HepG2 (cell line): ENCODE results near the gene PIGX. TPM values are rescaled to one million over a fixed set of nuclear protein-coding genes. Genes with fewer than 3 reads are reported as not detected.

ENCODE experiments used
- ATAC-seq: fragments of 200-7000 bp; cut with Tn5 transposase; 3 replicates; pipeline ENCODE4 v1.9.1; 2020; ENCODE audit warnings: mild to moderate bottlenecking, moderate library complexity
- BruUV-seq: library from RNA; stranded (reverse); fragments of 400-500 nt; replicated peaks from 2 replicates; lab custom pipeline; 2021; lab: Mats Ljungman, UMichigan
- CTCF ChIA-PET: fragments of 300-600 bp; formaldehyde crosslinking; extraction: SDS; loops from one replicate; lab custom pipeline; 2021; ENCODE audit warnings: low total read pairs, inconsistent platforms, low intra/inter-chr PET ratio; lab: Yijun Ruan, JAX
- POLR2A ChIA-PET: fragments of 350-600 bp; sonication (Branson Sonifier 250); formaldehyde crosslinking; loops from one replicate; lab custom pipeline; 2020; ENCODE audit warnings: antibody characterized with exemption, inconsistent platforms; lab: Yijun Ruan, JAX
- DNase-seq: peaks from one replicate; pipeline ENCODE4 v3.0.0-alpha.2; 2015; ENCODE audit warnings: low spot score
- FAIRE-seq: peaks from 3 replicates; lab custom pipeline; 2011; peaks lifted over from hg19 to GRCh38; lab: Jason Lieb, UNC
- H2AFZ ChIP-seq: one replicate; pipeline ENCODE4 v1.6.1; 2011; ENCODE audit warnings: low read length, inconsistent platforms
- H3K27ac ChIP-seq: fragments of 300-600 bp; 3 replicates; pipeline ENCODE4 v1.8.0; 2011; ENCODE audit warnings: mixed run types, mild to moderate bottlenecking, mixed read lengths, low read length, inconsistent platforms; ENCODE audit not compliant: insufficient read depth; ENCODE audit errors: extremely low read length
- H3K27me3 ChIP-seq, 2 experiments: fragments of 200-600 bp in 1 of 2; 2 replicates in 1 of 2; 3 replicates in 1 of 2; pipeline versions ENCODE4 v1.6.0 to v1.8.0; 2011; ENCODE audit warnings: low read length in 2 of 2, mild to moderate bottlenecking in 2 of 2, moderate library complexity in 2 of 2, inconsistent platforms in 1 of 2; ENCODE audit not compliant: insufficient read depth in 2 of 2, control insufficient read depth in 1 of 2
- H3K36me3 ChIP-seq, 2 experiments: fragments of 200-600 bp in 1 of 2; replicated peaks in 1 of 2; 2 replicates in 1 of 2; 3 replicates in 1 of 2; pipeline versions ENCODE4 v1.5.1 to v1.8.0; 2011; ENCODE audit warnings: low read length in 2 of 2, inconsistent platforms in 1 of 2; ENCODE audit not compliant: insufficient read depth in 2 of 2, control insufficient read depth in 1 of 2
- H3K4me1 ChIP-seq: 2 replicates; pipeline ENCODE4 v1.5.1; 2012; ENCODE audit warnings: low read length, inconsistent platforms; ENCODE audit not compliant: insufficient read depth
- H3K4me2 ChIP-seq: 2 replicates; pipeline ENCODE4 v1.6.0; 2011; ENCODE audit warnings: low read depth, low read length, inconsistent platforms
- H3K4me3 ChIP-seq, 3 experiments: fragments of 200-600 bp in 1 of 3; sonication (generic), shearing (Covaris generic) in 1 of 3; replicated peaks in 1 of 3; 2 replicates each; pipeline ENCODE4 v1.5.1; 2011 to 2016; ENCODE audit warnings: low read length in 3 of 3, inconsistent platforms in 2 of 3, low read depth in 2 of 3, mild to moderate bottlenecking in 2 of 3, control low read depth in 1 of 3, mixed read lengths in 1 of 3; ENCODE audit not compliant: insufficient read depth in 1 of 3
- H3K79me2 ChIP-seq: one replicate; pipeline ENCODE4 v1.6.1; 2011; ENCODE audit warnings: low read length, inconsistent platforms; ENCODE audit not compliant: insufficient read depth
- H3K9ac ChIP-seq: 2 replicates; pipeline ENCODE4 v1.6.0; 2011; ENCODE audit warnings: mild to moderate bottlenecking, low read depth, low read length, inconsistent platforms; ENCODE audit not compliant: insufficient read depth
- H3K9me3 ChIP-seq: 2 replicates; pipeline ENCODE4 v1.5.1; 2012; ENCODE audit warnings: mild to moderate bottlenecking, low read length
- H4K20me1 ChIP-seq: 2 replicates; pipeline ENCODE4 v1.6.0; 2011; ENCODE audit warnings: inconsistent platforms, mild to moderate bottlenecking, low read length, moderate library complexity; ENCODE audit not compliant: insufficient read depth
- CC2D1A ChIP-seq: sonication (generic); formaldehyde crosslinking; IDR thresholded peaks from 2 replicates; pipeline ENCODE4 v1.8.1; 2023; ENCODE audit warnings: mild to moderate bottlenecking, missing genetic modification reagents
- CHD2 ChIP-seq: IDR thresholded peaks from 2 replicates; pipeline ENCODE4 v1.6.1; 2011; ENCODE audit warnings: low read depth, low read length, improper control_type of control experiment
- GATAD2A ChIP-seq: IDR thresholded peaks from 2 replicates; pipeline ENCODE4 v1.6.1; 2016
- KDM1A ChIP-seq: IDR thresholded peaks from 2 replicates; pipeline ENCODE4 v1.6.1; 2016; ENCODE audit warnings: missing compliant biosample characterization
- NFKB2 ChIP-seq: sonication (generic); formaldehyde crosslinking; IDR thresholded peaks from 2 replicates; pipeline ENCODE4 v1.4.0; 2020; ENCODE audit warnings: missing genetic modification reagents, borderline replicate concordance
- PPARG ChIP-seq: conservative IDR thresholded peaks from 2 replicates; pipeline ENCODE4 v1.6.1; 2016; ENCODE audit warnings: missing biosample characterization, missing genetic modification reagents
- RNF219 ChIP-seq: sonication (generic); formaldehyde crosslinking; IDR thresholded peaks from 2 replicates; pipeline ENCODE4 v1.5.0; 2020; ENCODE audit warnings: mild to moderate bottlenecking, missing genetic modification reagents
- STAT5B ChIP-seq: sonication (generic); formaldehyde crosslinking; IDR thresholded peaks from 2 replicates; pipeline ENCODE4 v1.4.0; 2020; ENCODE audit warnings: missing genetic modification reagents
- THAP11 ChIP-seq: IDR thresholded peaks from 2 replicates; pipeline ENCODE4 v1.6.1; 2016; ENCODE audit warnings: missing biosample characterization, missing genetic modification reagents
- ZNF101 ChIP-seq: sonication (generic); formaldehyde crosslinking; IDR thresholded peaks from 2 replicates; pipeline ENCODE4 v1.4.0; 2020; ENCODE audit warnings: mild to moderate bottlenecking, low read depth, missing genetic modification reagents, borderline replicate concordance
- ZNF274 ChIP-seq: sonication (generic); formaldehyde crosslinking; IDR thresholded peaks from 2 replicates; pipeline ENCODE4 v1.5.1; 2020; ENCODE audit warnings: mild to moderate bottlenecking, missing genetic modification reagents
- ZNF879 ChIP-seq: sonication (generic); formaldehyde crosslinking; IDR thresholded peaks from 2 replicates; pipeline ENCODE4 v1.8.1; 2023; ENCODE audit warnings: missing genetic modification reagents
- WGBS: methylation state at CpG from one replicate; pipeline ENCODE4 v1.1.6; 2017; ENCODE audit warnings: low lambda C conversion rate; 5-methylcytosine and 5-hydroxymethylcytosine counted together
- in situ Hi-C: cut with HindIII; loops from 2 replicates; pipeline ENCODE4 v1.10.0; 2017; ENCODE audit warnings: low pct_unique_long_range_greater_than_20kb; ENCODE audit not compliant: extremely low pct_ligation_motif_present
- intact Hi-C: fragments of 100-400 bp; cut with micrococcal nuclease; formaldehyde crosslinking; loops from one replicate; pipeline ENCODE4 v1.10.0; 2022; ENCODE audit not compliant: unreplicated experiment
- polyA plus RNA-seq, 8 experiments: library from polyadenylated mRNA; depleted of rRNA in 3 of 8; stranded (reverse) in 7 of 8; unstranded in 1 of 8; fragments of >200 nt; fragmentation: Illumina TruSeq in 4 of 8; extraction: Trizol in 4 of 8; gene quantifications; 2 replicates each; pipeline versions ENCODE4 v1.2.1 to v1.2.3, GENCODE V29; 2011 to 2016; ENCODE audit warnings: low read depth in 4 of 8, missing spikeins in 1 of 8, mixed read lengths in 1 of 8; ENCODE audit not compliant: insufficient read depth in 1 of 8
- total RNA-seq, 5 experiments: library from RNA; depleted of rRNA; stranded (reverse); fragments of >200 nt; fragmentation: Illumina TruSeq; extraction: Trizol; gene quantifications; 2 replicates each; pipeline ENCODE4 v1.2.3, GENCODE V29; 2016; ENCODE audit warnings: low read depth in 1 of 5
- TF ChIP-seq, protein P1 (sequence below): IDR thresholded peaks from 2 replicates; pipeline ENCODE4 v1.6.1; 2016; ENCODE audit warnings: low read depth
- TF ChIP-seq, protein P2 (sequence below): sonication (generic); formaldehyde crosslinking; conservative IDR thresholded peaks from 2 replicates; pipeline ENCODE4 v1.8.0; 2022; ENCODE audit warnings: low read depth, missing genetic modification reagents
- TF ChIP-seq, protein P3 (sequence below): sonication (generic); formaldehyde crosslinking; conservative IDR thresholded peaks from 2 replicates; pipeline ENCODE4 v1.4.0; 2020; ENCODE audit warnings: missing genetic modification reagents
- TF ChIP-seq, protein P4 (sequence below): sonication (generic); formaldehyde crosslinking; IDR thresholded peaks from 2 replicates; pipeline ENCODE4 v1.5.1; 2020; ENCODE audit warnings: mild to moderate bottlenecking, missing genetic modification reagents

PIGX gene
- total and polyA plus RNA-seq, 2 of the 13 experiments (the other 11 are each of a cell fraction or from before 2014, with no cell fraction given): 13.2 to 21.3 TPM

- CTCF ChIA-PET: no interaction called here
- ATAC-seq: no peak
- no peak overlapping the region for H3K27ac ChIP-seq
Observed at GRCh38 chr3:196677353-196677752, 34.8 kb upstream of the PIGX start.

More at GRCh38 chr3:196677353-196677752, 34.8 kb upstream of the PIGX start:
- DNase-seq (no peak), FAIRE-seq (no peak)
- Histone ChIP-seq H2AFZ (no peak overlapping the region), H3K4me2 (no peak overlapping the region), H3K36me3 (no peaks in the 10 kb centered on the region), H3K27me3 (peaks cover 0 to 4% of the 10 kb centered on the region in 2 experiments; a peak in 1 of 5 replicates), H3K4me1 (0 out of 2 replicates have a peak, but pooled peaks cover 6% of the 10 kb centered on the region), H4K20me1 (no peaks in the 10 kb centered on the region), H3K4me3 (no peak overlapping the region), H3K9me3 (no peaks in the 10 kb centered on the region), H3K9ac (no peak overlapping the region), H3K79me2 (no peaks in the 10 kb centered on the region)
- 0% methylated on average over 1 of the region's 1 CpG for WGBS
- TF ChIP-seq, protein P1, sequence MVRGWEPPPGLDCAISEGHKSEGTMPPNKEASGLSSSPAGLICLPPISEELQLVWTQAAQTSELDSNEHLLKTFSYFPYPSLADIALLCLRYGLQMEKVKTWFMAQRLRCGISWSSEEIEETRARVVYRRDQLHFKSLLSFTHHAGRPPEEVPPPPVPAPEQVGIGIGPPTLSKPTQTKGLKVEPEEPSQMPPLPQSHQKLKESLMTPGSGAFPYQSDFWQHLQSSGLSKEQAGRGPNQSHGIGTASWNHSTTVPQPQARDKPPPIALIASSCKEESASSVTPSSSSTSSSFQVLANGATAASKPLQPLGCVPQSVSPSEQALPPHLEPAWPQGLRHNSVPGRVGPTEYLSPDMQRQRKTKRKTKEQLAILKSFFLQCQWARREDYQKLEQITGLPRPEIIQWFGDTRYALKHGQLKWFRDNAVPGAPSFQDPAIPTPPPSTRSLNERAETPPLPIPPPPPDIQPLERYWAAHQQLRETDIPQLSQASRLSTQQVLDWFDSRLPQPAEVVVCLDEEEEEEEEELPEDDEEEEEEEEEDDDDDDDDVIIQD (CRISPR knock-in tag): no peak
- TF ChIP-seq RNF219: no peak
- TF ChIP-seq, protein P2, sequence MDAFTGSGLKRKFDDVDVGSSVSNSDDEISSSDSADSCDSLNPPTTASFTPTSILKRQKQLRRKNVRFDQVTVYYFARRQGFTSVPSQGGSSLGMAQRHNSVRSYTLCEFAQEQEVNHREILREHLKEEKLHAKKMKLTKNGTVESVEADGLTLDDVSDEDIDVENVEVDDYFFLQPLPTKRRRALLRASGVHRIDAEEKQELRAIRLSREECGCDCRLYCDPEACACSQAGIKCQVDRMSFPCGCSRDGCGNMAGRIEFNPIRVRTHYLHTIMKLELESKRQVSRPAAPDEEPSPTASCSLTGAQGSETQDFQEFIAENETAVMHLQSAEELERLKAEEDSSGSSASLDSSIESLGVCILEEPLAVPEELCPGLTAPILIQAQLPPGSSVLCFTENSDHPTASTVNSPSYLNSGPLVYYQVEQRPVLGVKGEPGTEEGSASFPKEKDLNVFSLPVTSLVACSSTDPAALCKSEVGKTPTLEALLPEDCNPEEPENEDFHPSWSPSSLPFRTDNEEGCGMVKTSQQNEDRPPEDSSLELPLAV (CRISPR knock-in tag): no peak
- TF ChIP-seq GATAD2A (CRISPR knock-in tag): no peak
- TF ChIP-seq, protein P3, sequence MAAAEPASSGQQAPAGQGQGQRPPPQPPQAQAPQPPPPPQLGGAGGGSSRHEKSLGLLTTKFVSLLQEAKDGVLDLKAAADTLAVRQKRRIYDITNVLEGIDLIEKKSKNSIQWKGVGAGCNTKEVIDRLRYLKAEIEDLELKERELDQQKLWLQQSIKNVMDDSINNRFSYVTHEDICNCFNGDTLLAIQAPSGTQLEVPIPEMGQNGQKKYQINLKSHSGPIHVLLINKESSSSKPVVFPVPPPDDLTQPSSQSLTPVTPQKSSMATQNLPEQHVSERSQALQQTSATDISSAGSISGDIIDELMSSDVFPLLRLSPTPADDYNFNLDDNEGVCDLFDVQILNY (CRISPR knock-in tag): no peak
- no peak for TF ChIP-seq PPARG
- no peak for TF ChIP-seq ZNF879 (CRISPR knock-in tag)
- TF ChIP-seq THAP11 (CRISPR knock-in tag): no peak
- TF ChIP-seq STAT5B: no peak
- no peak for TF ChIP-seq NFKB2 (CRISPR knock-in tag)
- TF ChIP-seq CC2D1A (CRISPR knock-in tag): no peak
- no peak for TF ChIP-seq ZNF101 (CRISPR knock-in tag)
- TF ChIP-seq CHD2: no peak
- no peak for TF ChIP-seq KDM1A
- TF ChIP-seq, protein P4, sequence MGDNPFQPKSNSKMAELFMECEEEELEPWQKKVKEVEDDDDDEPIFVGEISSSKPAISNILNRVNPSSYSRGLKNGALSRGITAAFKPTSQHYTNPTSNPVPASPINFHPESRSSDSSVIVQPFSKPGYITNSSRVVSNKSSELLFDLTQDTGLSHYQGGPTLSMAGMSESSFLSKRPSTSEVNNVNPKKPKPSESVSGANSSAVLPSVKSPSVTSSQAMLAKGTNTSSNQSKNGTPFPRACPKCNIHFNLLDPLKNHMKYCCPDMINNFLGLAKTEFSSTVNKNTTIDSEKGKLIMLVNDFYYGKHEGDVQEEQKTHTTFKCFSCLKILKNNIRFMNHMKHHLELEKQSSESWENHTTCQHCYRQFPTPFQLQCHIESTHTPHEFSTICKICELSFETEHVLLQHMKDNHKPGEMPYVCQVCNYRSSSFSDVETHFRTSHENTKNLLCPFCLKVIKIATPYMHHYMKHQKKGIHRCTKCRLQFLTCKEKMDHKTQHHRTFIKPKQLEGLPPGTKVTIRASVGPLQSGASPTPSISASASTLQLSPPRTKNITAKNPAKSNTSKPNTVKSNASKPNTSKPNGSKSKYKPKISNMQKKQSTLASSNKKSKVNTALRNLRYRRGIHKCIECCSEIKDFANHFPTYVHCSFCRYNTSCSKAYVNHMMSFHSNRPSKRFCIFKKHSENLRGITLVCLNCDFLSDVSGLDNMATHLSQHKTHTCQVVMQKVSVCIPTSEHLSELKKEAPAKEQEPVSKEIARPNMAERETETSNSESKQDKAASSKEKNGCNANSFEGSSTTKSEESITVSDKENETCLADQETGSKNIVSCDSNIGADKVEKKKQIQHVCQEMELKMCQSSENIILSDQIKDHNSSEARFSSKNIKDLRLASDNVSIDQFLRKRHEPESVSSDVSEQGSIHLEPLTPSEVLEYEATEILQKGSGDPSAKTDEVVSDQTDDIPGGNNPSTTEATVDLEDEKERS (CRISPR knock-in tag): no peak
- no peak for TF ChIP-seq ZNF274 (CRISPR knock-in tag)
- no TSS peak for BruUV-seq
- in situ Hi-C loops: no loop called here
- POLR2A ChIA-PET: no interaction called here
- intact Hi-C loops: no loop called here
